Right lobe of liver (tissue), 6 donors: ENCODE measurements around the gene CACNA1C. TPM values are rescaled to one million over a fixed set of nuclear protein-coding genes. Genes with fewer than 3 reads are reported as not detected.

ENCODE experiments used
- ATAC-seq, 4 donors: fragments of 200-7000 bp; cut with Tn5 transposase; one replicate each; pipeline ENCODE4 v1.9.1; 2020; ENCODE audit warnings: mild to moderate bottlenecking in 4 of 4, moderate library complexity in 4 of 4
- DNase-seq, 3 donors: peaks; one replicate each; pipeline ENCODE4 v3.0.0-alpha.2; 2020
- H3K27ac ChIP-seq, 3 donors: fragments of 200-600 bp; one replicate each; pipeline ENCODE4 v1.8.0; 2022
- H3K27me3 ChIP-seq, 2 donors: fragments of 200-600 bp; one replicate each; pipeline ENCODE4 v1.8.0; 2022
- H3K36me3 ChIP-seq, 4 donors: fragments of 200-600 bp; sonication (generic) in 1 of 4; one replicate each; pipeline versions ENCODE4 v1.5.1 to v1.8.0; 2017 to 2022; ENCODE audit warnings: control low read depth in 1 of 4
- H3K4me1 ChIP-seq, 4 donors: fragments of 200-600 bp; sonication (generic) in 1 of 4; one replicate each; pipeline versions ENCODE4 v1.5.1 to v1.8.0; 2017 to 2022; ENCODE audit warnings: control low read depth in 1 of 4
- H3K4me3 ChIP-seq, 3 donors: fragments of 200-600 bp; one replicate each; pipeline ENCODE4 v1.8.0; 2022
- H3K9me3 ChIP-seq, 4 donors: fragments of 200-600 bp; sonication (generic) in 1 of 4; one replicate each; pipeline versions ENCODE4 v1.5.1 to v1.8.0; 2017 to 2022; ENCODE audit warnings: control low read depth in 1 of 4
- POLR2A ChIP-seq: fragments of 450-650 bp; IDR thresholded peaks from one replicate; pipeline ENCODE4 v1.6.1; 2017; ENCODE audit warnings: antibody characterized with exemption, mild to moderate bottlenecking
- WGBS: methylation state at CpG from one replicate; pipeline ENCODE4 v1.1.6; 2018; ENCODE audit warnings: low coverage, low lambda C conversion rate; ENCODE audit not compliant: insufficient coverage; ENCODE audit errors: missing lambda C conversion rate; 5-methylcytosine and 5-hydroxymethylcytosine counted together
- intact Hi-C, 2 donors: fragments of 100-400 bp; cut with DNase I; formaldehyde crosslinking; loops; one replicate each; pipeline versions ENCODE4 v1.11.2 to v1.14.1; 2022
- total RNA-seq, 6 experiments: library from RNA; depleted of rRNA in 2 of 6; stranded (reverse); fragments of >200 nt in 2 of 6; fragmentation: NEBNext Ultra II Directional in 3 of 6; extraction: Animal tissue kit (Norgen Biotek cat#: 25700) in 3 of 6; gene quantifications; one replicate each; pipeline versions ENCODE4 v1.1.0 to v1.2.4, GENCODE V29; 2016 to 2023
- TF ChIP-seq, protein P1 (sequence below), 4 donors: fragments of 200-600 bp in 3 of 4; fragments of 450-650 bp in 1 of 4; IDR thresholded peaks; one replicate each; pipeline versions ENCODE4 v1.5.1 to v1.8.0; 2016 to 2022; ENCODE audit warnings: antibody characterized with exemption in 4 of 4, mild to moderate bottlenecking in 2 of 4
- donor health status: DM: no; HTN: yes; CAD: no.
- donor health status: DM: no; HTN: no; CAD: no.
- donor health status: DM: no; HTN: no; CAD: no.
- donor health status: DM: no; HTN: yes; CAD: no.
- donor health status: DM: no; HTN: yes; CAD: no.

Gene CACNA1C
- total RNA-seq, 6 experiments from 2014 or later, result 0.18 to 1.0 (median 0.57) TPM

DNA sequence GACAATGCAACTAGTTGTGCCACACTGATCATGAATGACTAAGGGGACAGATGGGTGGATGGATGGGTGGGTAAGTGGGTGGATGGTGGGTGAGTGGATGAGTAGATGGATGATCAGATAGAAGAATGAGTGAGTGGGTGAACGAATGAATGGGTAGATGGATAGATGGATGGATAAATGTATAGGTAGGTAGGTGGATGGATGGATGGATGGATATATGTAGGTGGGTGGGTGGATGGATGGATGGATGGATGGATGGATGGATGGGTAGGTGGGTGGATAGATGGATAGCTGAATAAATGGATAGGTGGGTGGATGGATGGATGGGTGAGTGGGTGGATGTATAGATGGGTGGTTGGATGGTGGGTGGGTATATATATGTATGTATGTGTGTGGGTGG, 393.2 kb downstream of the CACNA1C start:
- TF ChIP-seq, protein P1, sequence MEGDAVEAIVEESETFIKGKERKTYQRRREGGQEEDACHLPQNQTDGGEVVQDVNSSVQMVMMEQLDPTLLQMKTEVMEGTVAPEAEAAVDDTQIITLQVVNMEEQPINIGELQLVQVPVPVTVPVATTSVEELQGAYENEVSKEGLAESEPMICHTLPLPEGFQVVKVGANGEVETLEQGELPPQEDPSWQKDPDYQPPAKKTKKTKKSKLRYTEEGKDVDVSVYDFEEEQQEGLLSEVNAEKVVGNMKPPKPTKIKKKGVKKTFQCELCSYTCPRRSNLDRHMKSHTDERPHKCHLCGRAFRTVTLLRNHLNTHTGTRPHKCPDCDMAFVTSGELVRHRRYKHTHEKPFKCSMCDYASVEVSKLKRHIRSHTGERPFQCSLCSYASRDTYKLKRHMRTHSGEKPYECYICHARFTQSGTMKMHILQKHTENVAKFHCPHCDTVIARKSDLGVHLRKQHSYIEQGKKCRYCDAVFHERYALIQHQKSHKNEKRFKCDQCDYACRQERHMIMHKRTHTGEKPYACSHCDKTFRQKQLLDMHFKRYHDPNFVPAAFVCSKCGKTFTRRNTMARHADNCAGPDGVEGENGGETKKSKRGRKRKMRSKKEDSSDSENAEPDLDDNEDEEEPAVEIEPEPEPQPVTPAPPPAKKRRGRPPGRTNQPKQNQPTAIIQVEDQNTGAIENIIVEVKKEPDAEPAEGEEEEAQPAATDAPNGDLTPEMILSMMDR (IDR thresholded peaks at IDR 0.05), result no peak
- TF ChIP-seq POLR2A, result no peak
- DNase-seq, result no peak
- H3K4me1 ChIP-seq, result no peaks in the 10 kb centered on the region
- no peak overlapping the region for H3K4me3 ChIP-seq
- no peak for ATAC-seq
- no peak overlapping the region for H3K27ac ChIP-seq
- no peaks in the 10 kb centered on the region for H3K9me3 ChIP-seq
- H3K36me3 ChIP-seq, result no peaks in the 10 kb centered on the region
- WGBS, result 38% methylated on average over 1 of the region's 1 CpG
- intact Hi-C loops, result no loop called here
- no peaks in the 10 kb centered on the region for H3K27me3 ChIP-seq

DNA sequence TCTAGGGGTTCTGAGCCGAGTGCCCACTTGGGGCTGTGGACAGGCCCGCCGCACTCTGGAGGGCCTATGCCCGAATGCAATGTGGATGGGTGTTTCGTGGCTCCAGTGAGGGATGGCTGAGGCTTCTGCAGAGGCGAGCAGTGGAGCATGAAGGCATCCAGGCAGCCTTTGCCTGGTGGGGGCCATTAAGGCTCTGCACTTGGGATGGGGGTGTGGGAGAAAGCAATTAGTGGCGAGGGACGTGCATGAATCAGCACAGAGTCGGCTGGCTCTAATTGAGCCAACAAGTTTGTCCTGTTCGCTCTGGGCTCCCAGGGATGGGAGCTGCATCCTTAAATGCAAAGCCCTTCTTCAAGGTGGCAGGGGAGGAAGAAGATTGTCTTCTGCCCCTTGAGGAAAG, 395.1 kb downstream of the CACNA1C start:
- ATAC-seq, result no peak
- no peak for DNase-seq
- intact Hi-C loops, result no loop called here
- Histone ChIP-seq H3K4me3 (no peak overlapping the region), H3K27ac (no peak overlapping the region), H3K9me3 (no peaks in the 10 kb centered on the region), H3K27me3 (no peaks in the 10 kb centered on the region), H3K4me1 (no peaks in the 10 kb centered on the region), H3K36me3 (no peaks in the 10 kb centered on the region)
- TF ChIP-seq, protein P1 (IDR thresholded peaks at IDR 0.05), result no peak
- TF ChIP-seq POLR2A, result no peak
- WGBS, result no CpG with 5 or more reads among the region's 10 CpGs

DNA sequence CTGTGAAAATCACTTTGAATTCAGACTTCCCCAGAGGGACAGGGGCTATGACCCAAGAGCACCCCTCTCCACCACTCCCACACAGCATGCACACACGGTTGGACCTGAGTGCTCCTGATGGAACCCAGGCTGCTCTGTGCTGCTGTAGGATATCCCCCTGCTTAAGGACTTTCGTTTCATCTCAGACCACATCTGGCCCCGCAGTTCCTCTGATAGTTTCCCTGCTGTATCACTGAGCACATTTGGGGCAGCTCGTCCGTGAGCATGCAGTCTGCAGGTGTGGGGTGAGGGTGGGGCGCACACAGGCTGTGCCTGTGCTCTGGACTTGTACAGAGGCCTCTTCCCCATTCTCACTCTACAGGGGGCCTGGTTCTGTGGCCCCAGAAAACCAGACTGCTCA, 396.8 kb downstream of the CACNA1C start:
- no peak for DNase-seq
- no peak for ATAC-seq
- TF ChIP-seq, protein P1 (IDR thresholded peaks at IDR 0.05), result no peak
- TF ChIP-seq POLR2A, result no peak
- H3K27ac ChIP-seq, result no peak overlapping the region
- 26% methylated on average over 6 of the region's 6 CpGs for WGBS
- H3K9me3 ChIP-seq, result no peaks in the 10 kb centered on the region
- H3K4me1 ChIP-seq, result no peaks in the 10 kb centered on the region
- no peak overlapping the region for H3K4me3 ChIP-seq
- no peaks in the 10 kb centered on the region for H3K27me3 ChIP-seq
- intact Hi-C loops, result no loop called here
- H3K36me3 ChIP-seq, result no peaks in the 10 kb centered on the region

DNA sequence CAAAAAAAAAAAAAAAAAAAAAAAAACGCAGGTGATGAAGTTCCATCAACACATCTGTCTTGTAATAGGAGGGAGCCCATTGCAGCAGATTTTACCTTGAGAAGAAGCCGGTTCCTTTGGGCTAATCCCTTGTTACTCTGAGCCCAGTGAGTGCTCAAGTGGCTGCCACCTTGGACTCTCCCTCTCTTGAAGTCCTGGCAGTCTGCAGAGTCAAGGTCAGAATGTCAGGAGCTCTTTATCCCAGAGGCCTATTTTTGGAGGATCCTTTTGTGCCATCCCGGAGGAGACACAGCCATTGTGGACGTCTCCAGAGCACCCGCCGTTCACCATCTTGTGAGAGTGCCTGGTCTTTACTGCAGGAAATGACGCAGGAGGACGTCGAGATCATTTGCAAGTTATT, 397.8 kb downstream of the CACNA1C start:
- intact Hi-C loops, result no loop called here
- Histone ChIP-seq H3K4me3 (no peak overlapping the region), H3K27me3 (no peaks in the 10 kb centered on the region), H3K9me3 (no peaks in the 10 kb centered on the region), H3K36me3 (no peaks in the 10 kb centered on the region), H3K4me1 (no peaks in the 10 kb centered on the region), H3K27ac (no peak overlapping the region)
- 49% methylated on average over 3 of the region's 9 CpGs for WGBS
- TF ChIP-seq POLR2A, result no peak
- TF ChIP-seq, protein P1 (IDR thresholded peaks at IDR 0.05), result no peak
- ATAC-seq (no peak), DNase-seq (no peak)

DNA sequence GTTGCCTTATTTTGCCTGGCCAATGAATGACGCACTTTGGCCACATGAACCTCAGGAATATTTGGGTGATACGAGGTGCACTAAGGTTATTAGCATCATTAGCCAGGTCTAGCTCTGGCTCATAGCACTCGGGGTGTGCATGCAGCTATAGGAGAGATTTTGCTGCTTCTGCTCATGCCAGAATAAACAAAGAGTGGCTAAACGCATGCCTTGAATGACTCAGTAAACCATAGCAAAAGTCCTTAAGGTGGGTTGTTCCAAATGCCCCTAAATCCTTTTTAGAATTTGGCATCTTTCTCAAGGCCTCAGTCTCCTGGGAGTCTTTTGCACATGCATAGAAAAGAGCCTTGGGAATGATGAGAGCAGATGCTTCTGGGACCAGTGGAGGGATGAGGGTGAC, 398.2 kb downstream of the CACNA1C start:
- Histone ChIP-seq H3K9me3 (no peaks in the 10 kb centered on the region), H3K4me3 (no peak overlapping the region), H3K4me1 (no peaks in the 10 kb centered on the region), H3K36me3 (no peaks in the 10 kb centered on the region), H3K27ac (no peak overlapping the region), H3K27me3 (no peaks in the 10 kb centered on the region)
- no peak for ATAC-seq
- TF ChIP-seq, protein P1 (IDR thresholded peaks at IDR 0.05), result no peak
- no peak for TF ChIP-seq POLR2A
- intact Hi-C loops, result no loop called here
- WGBS, result 60% methylated on average over 4 of the region's 4 CpGs
- no peak for DNase-seq
